ENCODE measurements around the gene PRDX4. TPM values are rescaled to one million over a fixed set of nuclear protein-coding genes. Genes with fewer than 3 reads are reported as not detected.

PRDX4 gene
- total RNA-seq, 1 experiment from 2014 or later = 276 TPM

GRCh38 chrX:23643020-23643419 lies 24.3 kb upstream of the PRDX4 start:
- Histone ChIP-seq H3K4me1 (ENCODE audit: insufficient read depth, low read length) (no peaks in the 10 kb centered on the region), H3K27ac (ENCODE audit: low read length) (no peak overlapping the region), H3F3A (ENCODE audit: low read length, unreplicated experiment) (no peaks in the 10 kb centered on the region), H4K20me1 (ENCODE audit: low read length) (no peaks in the 10 kb centered on the region), H3K9me2 (replicated peaks; ENCODE audit: low read length) (no peaks in the 10 kb centered on the region), H3K9ac (ENCODE audit: low read length) (no peak overlapping the region), H3K36me3 (ENCODE audit: low read depth, low read length) (no peaks in the 10 kb centered on the region), H3K27me3 (ENCODE audit: low read length) (no peaks in the 10 kb centered on the region), H3K9me3 (ENCODE audit: low read length) (no peaks in the 10 kb centered on the region), H3K4me2 (ENCODE audit: low read length) (no peak overlapping the region), H3K4me3 (ENCODE audit: low read length) (no peak overlapping the region), H2AFZ (ENCODE audit: low read length) (no peak overlapping the region), H3K79me2 (ENCODE audit: low read length) (no peaks in the 10 kb centered on the region)
- intact Hi-C loops (cut with micrococcal nuclease) = no loop called here
- no peak for DNase-seq
- no peak for TF ChIP-seq EZH2phosphoT487 (IDR thresholded peaks at IDR 0.05; ENCODE audit: borderline replicate concordance, low read length)
- no peak for TF ChIP-seq CTCF (conservative IDR thresholded peaks at IDR 0.05; ENCODE audit: low read depth, low read length)
- TF ChIP-seq EZH2 (IDR thresholded peaks at IDR 0.05; ENCODE audit: low read length, unreplicated experiment) = no peak
- ChIA-PET POLR2A (ENCODE audit: unreplicated experiment) (no interaction called here), CTCF (no interaction called here)
- ATAC-seq = no peak
- BruUV-seq (replicated peaks) = no TSS peak

DNA sequence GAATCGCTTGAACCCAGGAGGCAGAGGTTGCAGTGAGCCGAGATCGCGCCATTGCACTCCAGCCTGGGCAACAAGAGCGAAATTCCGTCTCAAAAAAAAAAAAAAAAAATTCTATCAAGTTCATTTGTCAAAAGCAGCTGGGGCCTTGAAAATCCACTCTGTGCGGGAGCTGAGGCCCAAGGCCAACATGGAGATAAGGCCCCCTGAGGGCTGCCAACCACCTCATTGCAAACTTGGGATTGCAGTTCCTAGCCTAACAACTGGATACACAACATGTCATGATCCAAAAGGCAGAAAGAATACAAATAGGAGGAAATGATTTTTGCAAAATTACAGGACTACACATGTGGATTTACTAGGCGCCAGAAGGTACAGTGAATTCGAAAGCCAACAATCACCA lies 22.5 kb upstream of the PRDX4 start:
- no peaks in the 10 kb centered on the region for H3F3A ChIP-seq (ENCODE audit: low read length, unreplicated experiment)
- no peaks in the 10 kb centered on the region for H3K9me3 ChIP-seq (ENCODE audit: low read length)
- ChIA-PET POLR2A (ENCODE audit: unreplicated experiment) (no interaction called here), CTCF (no interaction called here)
- H3K4me1 ChIP-seq (ENCODE audit: insufficient read depth, low read length) = no peaks in the 10 kb centered on the region
- intact Hi-C loops (cut with micrococcal nuclease) = no loop called here
- ATAC-seq (no peak), DNase-seq (no peak)
- H3K79me2 ChIP-seq (ENCODE audit: low read length) = no peaks in the 10 kb centered on the region
- H2AFZ ChIP-seq (ENCODE audit: low read length) = no peak overlapping the region
- no peak overlapping the region for H3K4me3 ChIP-seq (ENCODE audit: low read length)
- no peak overlapping the region for H3K9ac ChIP-seq (ENCODE audit: low read length)
- H3K9me2 ChIP-seq (replicated peaks; ENCODE audit: low read length) = no peaks in the 10 kb centered on the region
- no peaks in the 10 kb centered on the region for H3K27me3 ChIP-seq (ENCODE audit: low read length)
- no TSS peak for BruUV-seq (replicated peaks)
- H4K20me1 ChIP-seq (ENCODE audit: low read length) = no peaks in the 10 kb centered on the region
- H3K4me2 ChIP-seq (ENCODE audit: low read length) = no peak overlapping the region
- H3K27ac ChIP-seq (ENCODE audit: low read length) = no peak overlapping the region
- TF ChIP-seq EZH2 (IDR thresholded peaks at IDR 0.05; ENCODE audit: low read length, unreplicated experiment) (no peak), CTCF (conservative IDR thresholded peaks at IDR 0.05; ENCODE audit: low read depth, low read length) (no peak), EZH2phosphoT487 (IDR thresholded peaks at IDR 0.05; ENCODE audit: borderline replicate concordance, low read length) (no peak)
- H3K36me3 ChIP-seq (ENCODE audit: low read depth, low read length) = no peaks in the 10 kb centered on the region

GRCh38 chrX:23656091-23656490 lies 11.2 kb upstream of the PRDX4 start:
- Histone ChIP-seq H3K79me2 (ENCODE audit: low read length) (no peaks in the 10 kb centered on the region), H3K36me3 (ENCODE audit: low read depth, low read length) (no peaks in the 10 kb centered on the region), H3K4me3 (ENCODE audit: low read length) (no peak overlapping the region), H3K27me3 (ENCODE audit: low read length) (no peaks in the 10 kb centered on the region; the same call in 1 of the 2 replicates), H3K4me1 (ENCODE audit: insufficient read depth, low read length) (no peaks in the 10 kb centered on the region), H3F3A (ENCODE audit: low read length, unreplicated experiment) (no peaks in the 10 kb centered on the region), H3K4me2 (ENCODE audit: low read length) (no peak overlapping the region), H3K9me3 (ENCODE audit: low read length) (no peaks in the 10 kb centered on the region), H4K20me1 (ENCODE audit: low read length) (no peaks in the 10 kb centered on the region), H3K27ac (ENCODE audit: low read length) (no peak overlapping the region), H3K9me2 (replicated peaks; ENCODE audit: low read length) (no peaks in the 10 kb centered on the region), H2AFZ (ENCODE audit: low read length) (no peak overlapping the region), H3K9ac (ENCODE audit: low read length) (no peak overlapping the region)
- intact Hi-C loops (cut with micrococcal nuclease) = no loop called here
- DNase-seq (no peak), ATAC-seq (no peak)
- ChIA-PET CTCF (no interaction called here), POLR2A (ENCODE audit: unreplicated experiment) (no interaction called here)
- no TSS peak for BruUV-seq (replicated peaks)
- no peak for TF ChIP-seq CTCF (conservative IDR thresholded peaks at IDR 0.05; ENCODE audit: low read depth, low read length)
- TF ChIP-seq EZH2phosphoT487 (IDR thresholded peaks at IDR 0.05; ENCODE audit: borderline replicate concordance, low read length) = no peak
- TF ChIP-seq EZH2 (IDR thresholded peaks at IDR 0.05; ENCODE audit: low read length, unreplicated experiment) = no peak
